Keratinocyte (primary cell): ENCODE data around the gene MYO7B. TPM values are rescaled to one million over a fixed set of nuclear protein-coding genes. Genes with fewer than 3 reads are reported as not detected.

Source experiments
- DNase-seq: peaks from one replicate; pipeline ENCODE4 v3.0.0-alpha.2; 2011; ENCODE audit warnings: low read depth, missing footprints, low spot score
- FAIRE-seq: peaks from 2 replicates; lab custom pipeline; 2011; peaks lifted over from hg19 to GRCh38; lab: Jason Lieb, UNC
- H2AFZ ChIP-seq: 2 replicates; pipeline ENCODE4 v1.6.0; 2012; ENCODE audit warnings: low read length, control low read depth, inconsistent platforms; ENCODE audit not compliant: control insufficient read depth
- H3K27ac ChIP-seq: 2 replicates; pipeline ENCODE4 v1.5.1; 2011; ENCODE audit warnings: low read length; ENCODE audit not compliant: control insufficient read depth, insufficient read depth
- H3K27me3 ChIP-seq: 3 replicates; pipeline ENCODE4 v1.6.0; 2011; ENCODE audit warnings: low read length; ENCODE audit not compliant: control insufficient read depth, insufficient read depth; ENCODE audit errors: extremely low read depth
- H3K36me3 ChIP-seq, 2 experiments: 2 replicates in 1 of 2; 3 replicates in 1 of 2; pipeline ENCODE4 v1.5.1; 2011; ENCODE audit warnings: low read length in 2 of 2, mild to moderate bottlenecking in 1 of 2; ENCODE audit not compliant: control insufficient read depth in 2 of 2, insufficient read depth in 2 of 2; ENCODE audit errors: extremely low read depth in 1 of 2
- H3K4me1 ChIP-seq: 3 replicates; pipeline ENCODE4 v1.5.1; 2011; ENCODE audit warnings: low read length; ENCODE audit not compliant: control insufficient read depth, insufficient read depth; ENCODE audit errors: extremely low read depth
- H3K4me2 ChIP-seq: 3 replicates; pipeline ENCODE4 v1.6.0; 2011; ENCODE audit warnings: low read depth, low read length; ENCODE audit not compliant: control insufficient read depth, insufficient read depth; ENCODE audit errors: extremely low read depth
- H3K4me3 ChIP-seq, 3 experiments: fragments of 200-600 bp in 1 of 3; sonication (generic) in 1 of 3; 2 replicates in 2 of 3; 3 replicates in 1 of 3; pipeline ENCODE4 v1.5.1; 2011 to 2016; ENCODE audit warnings: low read length in 3 of 3, mild to moderate bottlenecking in 3 of 3, control low read depth in 2 of 3, inconsistent platforms in 1 of 3, low read depth in 1 of 3, mixed read lengths in 1 of 3, mixed run types in 1 of 3, moderate library complexity in 1 of 3; ENCODE audit not compliant: control insufficient read depth in 2 of 3, insufficient read depth in 2 of 3; ENCODE audit errors: extremely low read depth in 1 of 3
- H3K79me2 ChIP-seq: 2 replicates; pipeline ENCODE4 v1.6.0; 2012; ENCODE audit warnings: low read length; ENCODE audit not compliant: control insufficient read depth, insufficient read depth
- H3K9ac ChIP-seq: 3 replicates; pipeline ENCODE4 v1.6.0; 2011; ENCODE audit warnings: low read length; ENCODE audit not compliant: control insufficient read depth, insufficient read depth; ENCODE audit errors: extremely low read depth
- H3K9me1 ChIP-seq: 3 replicates; pipeline ENCODE4 v1.6.0; 2011; ENCODE audit warnings: low read length; ENCODE audit not compliant: control insufficient read depth, insufficient read depth; ENCODE audit errors: extremely low read depth
- H3K9me3 ChIP-seq: 2 replicates; pipeline ENCODE4 v1.5.1; 2012; ENCODE audit warnings: low read depth, low read length; ENCODE audit not compliant: control insufficient read depth
- H4K20me1 ChIP-seq: 3 replicates; pipeline ENCODE4 v1.6.0; 2011; ENCODE audit warnings: low read length; ENCODE audit not compliant: control insufficient read depth, insufficient read depth; ENCODE audit errors: extremely low read depth
- EZH2 ChIP-seq: IDR thresholded peaks from one replicate; pipeline ENCODE4 v1.6.1; 2012; ENCODE audit warnings: inconsistent platforms, mild to moderate bottlenecking, low read length, moderate library complexity
- dilution Hi-C: fragments of 300-500 bp; cut with MboI; formaldehyde crosslinking; loops from one replicate; pipeline ENCODE4 v1.7.0; 2020; ENCODE audit warnings: low sequenced_read_pairs; ENCODE audit not compliant: extremely low pct_ligation_motif_present
- polyA plus RNA-seq, 5 experiments: library from polyadenylated mRNA; depleted of rRNA in 3 of 5; stranded (reverse) in 3 of 5; stranded (forward) in 1 of 5; unstranded in 1 of 5; fragments of >200 nt; gene quantifications; 1 replicate in 1 of 5; 2 replicates in 3 of 5; 3 replicates in 1 of 5; pipeline versions ENCODE4 v1.2.1 to v1.2.3, GENCODE V29; 2011 to 2012; ENCODE audit warnings: missing spikeins in 2 of 5, low read depth in 1 of 5, low replicate concordance in 1 of 5
- TF ChIP-seq, protein P1 (sequence below), 3 experiments: IDR thresholded peaks in 1 of 3; conservative IDR thresholded peaks in 1 of 3; optimal IDR thresholded peaks in 1 of 3; 2 replicates in 2 of 3; 3 replicates in 1 of 3; pipeline versions ENCODE3 to v1.5.1; 2011; ENCODE audit warnings: low read length in 3 of 3, mild to moderate bottlenecking in 3 of 3, moderate library complexity in 2 of 3, control low read depth in 1 of 3, inconsistent platforms in 1 of 3; ENCODE audit not compliant: insufficient read depth in 2 of 3; ENCODE audit errors: extremely low read depth in 1 of 3

The MYO7B gene
- polyA plus RNA-seq, 1 donor (not counting 4 experiments of a cell fraction or from before 2014, with no cell fraction given), result not detected

DNA sequence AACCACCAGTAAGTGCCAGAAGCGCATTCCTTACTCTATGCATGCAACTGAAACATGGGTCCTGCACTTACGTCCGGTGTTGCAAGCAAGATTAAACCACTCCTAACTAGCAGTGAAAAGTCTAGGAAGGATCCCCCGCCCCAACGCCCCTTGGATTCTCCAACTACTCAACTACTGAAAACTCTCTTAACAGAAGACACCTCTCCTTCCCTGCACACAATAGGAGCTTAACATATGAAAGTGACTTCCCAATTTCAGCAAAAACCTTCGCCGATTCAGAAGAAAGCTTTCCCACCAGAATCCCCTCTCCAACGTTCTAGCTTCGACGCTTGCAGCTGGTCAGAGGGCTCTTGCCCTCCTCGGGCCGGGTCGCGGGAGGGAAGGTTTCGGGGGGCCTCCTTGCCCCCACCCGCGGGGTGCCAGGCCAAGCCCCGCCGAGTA, 9.8 kb upstream of the MYO7B start:
- Histone ChIP-seq H3K27me3 (no peaks in the 10 kb centered on the region), H4K20me1 (no peaks in the 10 kb centered on the region), H3K36me3 (peaks cover 5 to 7% of the 10 kb centered on the region in 2 experiments), H3K79me2 (peaks cover 54% of the 10 kb centered on the region), H3K4me3 (peak overlapping the region; percentile 85 to 96 (median 93)), H3K9me3 (no peaks in the 10 kb centered on the region), H3K4me1 (peaks cover 15% of the 10 kb centered on the region), H2AFZ (peak overlapping the region; percentile 82), H3K9ac (peak overlapping the region; percentile 98), H3K4me2 (peak overlapping the region; percentile 95), H3K9me1 (no peaks in the 10 kb centered on the region), H3K27ac (peak overlapping the region; percentile 100)
- dilution Hi-C loops, result no loop called here
- DNase-seq (no peak), FAIRE-seq (peak; percentile 60)
- TF ChIP-seq, protein P1, sequence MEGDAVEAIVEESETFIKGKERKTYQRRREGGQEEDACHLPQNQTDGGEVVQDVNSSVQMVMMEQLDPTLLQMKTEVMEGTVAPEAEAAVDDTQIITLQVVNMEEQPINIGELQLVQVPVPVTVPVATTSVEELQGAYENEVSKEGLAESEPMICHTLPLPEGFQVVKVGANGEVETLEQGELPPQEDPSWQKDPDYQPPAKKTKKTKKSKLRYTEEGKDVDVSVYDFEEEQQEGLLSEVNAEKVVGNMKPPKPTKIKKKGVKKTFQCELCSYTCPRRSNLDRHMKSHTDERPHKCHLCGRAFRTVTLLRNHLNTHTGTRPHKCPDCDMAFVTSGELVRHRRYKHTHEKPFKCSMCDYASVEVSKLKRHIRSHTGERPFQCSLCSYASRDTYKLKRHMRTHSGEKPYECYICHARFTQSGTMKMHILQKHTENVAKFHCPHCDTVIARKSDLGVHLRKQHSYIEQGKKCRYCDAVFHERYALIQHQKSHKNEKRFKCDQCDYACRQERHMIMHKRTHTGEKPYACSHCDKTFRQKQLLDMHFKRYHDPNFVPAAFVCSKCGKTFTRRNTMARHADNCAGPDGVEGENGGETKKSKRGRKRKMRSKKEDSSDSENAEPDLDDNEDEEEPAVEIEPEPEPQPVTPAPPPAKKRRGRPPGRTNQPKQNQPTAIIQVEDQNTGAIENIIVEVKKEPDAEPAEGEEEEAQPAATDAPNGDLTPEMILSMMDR (optimal IDR thresholded peaks at IDR 0.05 in 1 of 3, IDR thresholded peaks at IDR 0.05 in 1 of 3, conservative IDR thresholded peaks at IDR 0.05 in 1 of 3; ENCODE audit: extremely low read depth in 1 of 3, insufficient read depth in 2 of 3, low read length in 3 of 3), result no peak
- no peak for TF ChIP-seq EZH2

DNA sequence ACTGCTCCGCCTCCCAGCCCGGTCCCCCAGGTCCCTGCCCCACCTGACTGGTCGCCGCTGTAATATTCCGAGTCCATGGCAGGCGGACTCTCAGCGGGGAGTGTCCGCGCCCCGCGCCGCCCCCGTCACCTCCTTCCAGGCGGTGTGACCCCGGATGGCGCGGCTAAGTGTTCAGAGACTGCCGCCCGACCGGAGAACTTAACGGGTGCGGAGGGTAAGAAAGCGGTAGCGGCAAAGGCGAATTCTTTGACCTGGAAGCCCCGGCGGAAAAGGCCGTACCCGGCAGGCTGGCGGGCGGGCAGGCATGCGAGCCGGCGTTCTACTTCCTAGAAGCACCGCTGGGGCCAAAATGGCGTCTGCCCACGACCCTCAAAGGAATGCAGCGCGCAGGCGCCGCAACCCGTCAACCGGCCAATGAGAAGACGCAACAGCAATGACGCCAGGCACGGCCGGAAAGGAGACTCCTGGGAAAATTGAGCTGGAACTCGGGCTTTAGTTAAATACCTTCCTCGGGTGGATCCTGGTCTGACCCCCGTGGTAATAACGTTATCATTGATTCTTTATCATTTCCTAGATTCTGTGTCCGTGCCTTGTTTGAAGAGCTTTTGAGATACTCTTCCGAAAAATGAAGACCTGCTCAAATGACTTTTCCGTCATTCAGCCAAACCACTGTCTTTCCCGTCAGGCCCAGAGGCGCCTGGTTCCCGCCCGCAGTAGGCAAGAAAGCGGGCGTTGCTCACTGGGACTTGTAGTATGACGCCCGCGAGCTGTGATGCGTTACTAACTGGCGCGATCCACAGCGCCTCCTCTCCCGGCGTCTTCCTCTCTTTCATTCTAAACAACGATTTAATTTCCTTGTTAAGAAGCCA, 9.1 kb upstream of the MYO7B start, which contains the start of gene IWS1:
Gene IWS1 (minus strand): TSS at position 358 of the 869 bp plus-strand sequence. CDS start 281 bp downstream, at position 77.
- TF ChIP-seq, protein P1 (optimal IDR thresholded peaks at IDR 0.05 in 1 of 3, IDR thresholded peaks at IDR 0.05 in 1 of 3, conservative IDR thresholded peaks at IDR 0.05 in 1 of 3; ENCODE audit: extremely low read depth in 1 of 3, insufficient read depth in 2 of 3, low read length in 3 of 3), result peak in 2 of 3 experiments; percentile 21 to 46
- TF ChIP-seq EZH2, result no peak
- peak; percentile 63 for FAIRE-seq

More for the DNA sequence above, 9.1 kb upstream of the MYO7B start, which contains the start of gene IWS1:
- Histone ChIP-seq H3K9me1 (no peaks in the 10 kb centered on the region), H3K9ac (peak within 1 kb of the TSS; percentile 98), H3K27me3 (no peaks in the 10 kb centered on the region), H3K36me3 (peaks cover 5 to 7% of the 10 kb centered on the region in 2 experiments), H3K4me1 (peaks cover 22% of the 10 kb centered on the region), H3K4me3 (peak within 1 kb of the TSS; percentile 85 to 96 (median 93)), H3K27ac (peak within 1 kb of the TSS; percentile 100), H3K9me3 (no peaks in the 10 kb centered on the region), H4K20me1 (no peaks in the 10 kb centered on the region), H3K4me2 (peak within 1 kb of the TSS; percentile 100), H3K79me2 (peaks cover 48% of the 10 kb centered on the region), H2AFZ (peak within 1 kb of the TSS; percentile 97)
- DNase-seq, result no peak
- dilution Hi-C loops, result no loop called here
